Thymus (tissue), 11 donors: Measurements from ENCODE around the gene NAA40. TPM values are rescaled to one million over a fixed set of nuclear protein-coding genes. Genes with fewer than 3 reads are reported as not detected.
A peak's percentile ranks its signal among the peaks of the same experiment; 100 is the strongest.

Experiments used
- DNase-seq, 9 donors: peaks; one replicate each; pipeline ENCODE4 v3.0.0-alpha.2; 2013; ENCODE audit warnings: low spot score in 9 of 9, low read depth in 6 of 9, missing footprints in 1 of 9
- H3K27ac ChIP-seq, 2 donors: one replicate each; pipeline ENCODE4 v1.5.1; 2013; ENCODE audit warnings: control low read depth in 1 of 2, low read depth in 1 of 2, low read length in 1 of 2, mild to moderate bottlenecking in 1 of 2, moderate library complexity in 1 of 2
- H3K27me3 ChIP-seq, 2 donors: one replicate each; pipeline ENCODE4 v1.5.1; 2013; ENCODE audit warnings: low read length in 1 of 2; ENCODE audit not compliant: control insufficient read depth in 2 of 2, insufficient read depth in 1 of 2
- H3K36me3 ChIP-seq, 2 donors: one replicate each; pipeline ENCODE4 v1.5.1; 2013; ENCODE audit warnings: low read length in 1 of 2, mild to moderate bottlenecking in 1 of 2, moderate library complexity in 1 of 2; ENCODE audit not compliant: control insufficient read depth in 2 of 2, insufficient read depth in 2 of 2
- H3K4me1 ChIP-seq, 2 donors: one replicate each; pipeline ENCODE4 v1.5.1; 2013; ENCODE audit warnings: low read length in 2 of 2; ENCODE audit not compliant: control insufficient read depth in 2 of 2, insufficient read depth in 2 of 2
- H3K4me3 ChIP-seq, 2 donors: one replicate each; pipeline ENCODE4 v1.5.1; 2013; ENCODE audit warnings: low read length in 2 of 2, control low read depth in 1 of 2, mild to moderate bottlenecking in 1 of 2
- H3K9me3 ChIP-seq, 2 donors: one replicate each; pipeline ENCODE4 v1.5.1; 2013; ENCODE audit warnings: low read length in 1 of 2, mild to moderate bottlenecking in 1 of 2; ENCODE audit not compliant: control insufficient read depth in 2 of 2, insufficient read depth in 1 of 2
- WGBS: extraction: QIAGEN DNeasy Blood & Tissue Kit; methylation state at CpG from one replicate; pipeline ENCODE4 v1.1.7; 2013; 5-methylcytosine and 5-hydroxymethylcytosine counted together
- polyA plus RNA-seq: library from polyadenylated mRNA; stranded (reverse); fragments of 200-250 nt; gene quantifications from one replicate; pipeline ENCODE4 v1.2.3, GENCODE V29; 2013
- total RNA-seq: library from RNA; stranded (reverse); fragments of 120-200 nt; gene quantifications from one replicate; pipeline ENCODE4 v1.2.4, GENCODE V29; 2013
- donor health status: healthy.

NAA40 gene
- total and polyA plus RNA-seq, 2 donors: 9.1 to 18.4 TPM

- H3K4me3 ChIP-seq: peak within 1 kb of the TSS; percentile 81 to 97
- peak; percentile 66 to 91 (median 73) for DNase-seq
- no peaks in the 10 kb centered on the region for H3K27me3 ChIP-seq
- H3K4me1 ChIP-seq: peaks cover 11 to 27% of the 10 kb centered on the region in 2 donors
- no peaks in the 10 kb centered on the region for H3K9me3 ChIP-seq
- H3K27ac ChIP-seq: peak within 1 kb of the TSS; percentile 69 to 87
- H3K36me3 ChIP-seq: peaks cover 22 to 28% of the 10 kb centered on the region in 2 donors
- WGBS: under 1% methylated on average over 63 of the region's 63 CpGs
Measured at GRCh38 chr11:63986156-63986931, 47.5 kb downstream of the NAA40 start, which contains the start of gene OTUB1. TSS of gene OTUB1 (plus strand) at chr11:63986438. CDS start at chr11:63986457, 19 bp downstream.

DNA sequence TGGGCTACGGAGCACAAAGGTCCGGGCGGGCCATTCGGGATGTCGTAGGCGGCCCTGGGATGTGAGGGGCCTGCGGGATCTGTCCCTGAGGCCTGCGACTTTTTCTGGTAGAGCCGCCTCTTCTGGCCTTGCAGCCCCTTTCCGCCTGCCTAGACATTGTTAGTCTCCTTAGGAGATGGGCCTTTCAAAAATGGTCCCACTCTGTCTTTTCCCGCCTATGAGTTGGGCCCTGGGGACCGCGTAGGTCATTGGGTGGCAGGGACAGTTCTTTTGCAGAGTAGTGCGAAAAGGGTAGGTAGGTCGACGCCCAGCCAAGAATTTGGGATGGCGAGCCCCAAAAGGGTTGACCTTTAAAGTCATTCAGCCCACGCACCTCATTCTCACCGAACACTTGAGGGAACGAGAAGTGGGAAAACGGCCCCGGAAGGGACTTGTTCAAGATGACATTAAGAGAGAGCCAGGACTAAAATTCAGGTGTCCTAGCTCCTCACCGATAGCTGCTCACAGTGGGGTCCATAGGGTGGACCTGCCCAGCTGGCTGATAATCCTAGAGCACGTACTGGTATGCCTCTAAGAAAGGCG is 48.2 kb downstream of the NAA40 start:
- H3K9me3 ChIP-seq: no peaks in the 10 kb centered on the region
- H3K4me3 ChIP-seq: peak overlapping the region; percentile 81 to 97
- WGBS: 58% methylated on average over 25 of the region's 25 CpGs
- peaks cover 11 to 27% of the 10 kb centered on the region in 2 donors for H3K4me1 ChIP-seq
- H3K27ac ChIP-seq: peak overlapping the region in 1 of 2 donors; percentile 17
- no peaks in the 10 kb centered on the region for H3K27me3 ChIP-seq
- no peak for DNase-seq
- H3K36me3 ChIP-seq: peaks cover 26 to 32% of the 10 kb centered on the region in 2 donors

DNA sequence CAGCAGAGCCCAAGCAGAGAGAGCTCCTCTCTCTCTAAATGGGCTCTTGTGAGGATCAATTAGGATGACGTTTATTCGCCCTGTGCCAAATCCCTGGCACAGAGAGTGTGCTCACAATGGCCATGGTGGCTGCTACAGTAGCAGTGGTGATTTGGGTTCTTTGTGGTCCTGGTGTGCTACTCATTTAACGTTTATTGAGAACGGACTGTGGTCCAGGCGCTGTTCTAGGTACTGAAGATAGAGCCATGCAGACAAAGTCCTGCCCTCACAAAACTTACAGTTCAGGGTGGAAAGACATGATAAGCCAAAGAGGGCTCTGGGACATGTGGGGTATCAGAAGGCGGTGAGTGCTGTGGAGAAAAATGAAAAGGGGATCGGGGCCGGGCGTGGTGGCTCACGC is 52.8 kb downstream of the NAA40 start:
- no peak overlapping the region for H3K27ac ChIP-seq
- H3K4me3 ChIP-seq: no peak overlapping the region
- peaks cover 57 to 64% of the 10 kb centered on the region in 2 donors for H3K36me3 ChIP-seq
- WGBS: 98% methylated on average over 10 of the region's 10 CpGs
- H3K27me3 ChIP-seq: no peaks in the 10 kb centered on the region
- H3K9me3 ChIP-seq: no peaks in the 10 kb centered on the region
- no peak for DNase-seq
- peaks cover 7 to 11% of the 10 kb centered on the region in 2 donors for H3K4me1 ChIP-seq

- no peaks in the 10 kb centered on the region for H3K27me3 ChIP-seq
- no peak overlapping the region for H3K27ac ChIP-seq
- DNase-seq: no peak
- H3K4me3 ChIP-seq: no peak overlapping the region
- peaks cover 0 to 2% of the 10 kb centered on the region in 2 donors for H3K4me1 ChIP-seq
- peaks cover 73 to 76% of the 10 kb centered on the region in 2 donors for H3K36me3 ChIP-seq
- WGBS: 98% methylated on average over 5 of the region's 5 CpGs
- H3K9me3 ChIP-seq: no peaks in the 10 kb centered on the region
Measured at GRCh38 chr11:63993100-63993499, 54.3 kb downstream of the NAA40 start.

DNA sequence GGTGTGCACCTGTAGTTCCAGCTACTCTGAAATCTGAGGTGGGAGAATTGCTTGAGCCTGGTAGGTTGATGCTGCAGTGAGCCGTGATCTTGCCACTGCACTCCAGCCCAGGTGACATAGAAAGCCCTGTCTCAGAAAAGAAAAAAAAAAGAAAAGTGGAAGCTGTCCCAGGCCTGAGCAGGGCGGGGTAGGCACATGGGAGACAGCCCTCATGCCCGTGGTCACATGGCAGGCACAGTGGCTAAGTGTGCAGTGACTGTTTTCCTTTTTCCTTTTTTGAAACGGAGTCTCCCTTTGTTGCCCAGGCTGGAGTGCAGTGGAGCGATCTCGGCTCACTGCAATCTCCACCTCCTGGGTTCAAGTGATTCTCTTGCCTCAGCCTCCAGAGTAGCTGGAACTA is 55.2 kb downstream of the NAA40 start:
- no peak overlapping the region for H3K27ac ChIP-seq
- DNase-seq: no peak
- H3K4me1 ChIP-seq: no peaks in the 10 kb centered on the region
- 97% methylated on average over 6 of the region's 6 CpGs for WGBS
- H3K4me3 ChIP-seq: no peak overlapping the region
- H3K9me3 ChIP-seq: no peaks in the 10 kb centered on the region
- H3K36me3 ChIP-seq: peaks cover 71 to 73% of the 10 kb centered on the region in 2 donors
- H3K27me3 ChIP-seq: peaks cover under 1 to 5% of the 10 kb centered on the region in 2 donors

- peaks cover 53 to 59% of the 10 kb centered on the region in 2 donors for H3K36me3 ChIP-seq
- 97% methylated on average over 18 of the region's 18 CpGs for WGBS
- DNase-seq: no peak
Measured at GRCh38 chr11:63996512-63996911, 57.7 kb downstream of the NAA40 start.

GRCh38 chr11:63997104-63997700 is 58.4 kb downstream of the NAA40 start:
- no peaks in the 10 kb centered on the region for H3K9me3 ChIP-seq
- no peak overlapping the region for H3K4me3 ChIP-seq
- 96% methylated on average over 27 of the region's 27 CpGs for WGBS
- H3K4me1 ChIP-seq: peaks cover 6 to 22% of the 10 kb centered on the region in 2 donors
- H3K27ac ChIP-seq: no peak overlapping the region
- DNase-seq: no peak
- H3K36me3 ChIP-seq: peaks cover 50 to 55% of the 10 kb centered on the region in 2 donors
- H3K27me3 ChIP-seq: peaks cover 26 to 35% of the 10 kb centered on the region in 2 donors

More at GRCh38 chr11:63996512-63996911, 57.7 kb downstream of the NAA40 start:
- H3K9me3 ChIP-seq: no peaks in the 10 kb centered on the region
- H3K4me1 ChIP-seq: peaks cover 6 to 16% of the 10 kb centered on the region in 2 donors
- H3K27me3 ChIP-seq: peaks cover 22 to 28% of the 10 kb centered on the region in 2 donors
- H3K4me3 ChIP-seq: no peak overlapping the region
- no peak overlapping the region for H3K27ac ChIP-seq

DNA sequence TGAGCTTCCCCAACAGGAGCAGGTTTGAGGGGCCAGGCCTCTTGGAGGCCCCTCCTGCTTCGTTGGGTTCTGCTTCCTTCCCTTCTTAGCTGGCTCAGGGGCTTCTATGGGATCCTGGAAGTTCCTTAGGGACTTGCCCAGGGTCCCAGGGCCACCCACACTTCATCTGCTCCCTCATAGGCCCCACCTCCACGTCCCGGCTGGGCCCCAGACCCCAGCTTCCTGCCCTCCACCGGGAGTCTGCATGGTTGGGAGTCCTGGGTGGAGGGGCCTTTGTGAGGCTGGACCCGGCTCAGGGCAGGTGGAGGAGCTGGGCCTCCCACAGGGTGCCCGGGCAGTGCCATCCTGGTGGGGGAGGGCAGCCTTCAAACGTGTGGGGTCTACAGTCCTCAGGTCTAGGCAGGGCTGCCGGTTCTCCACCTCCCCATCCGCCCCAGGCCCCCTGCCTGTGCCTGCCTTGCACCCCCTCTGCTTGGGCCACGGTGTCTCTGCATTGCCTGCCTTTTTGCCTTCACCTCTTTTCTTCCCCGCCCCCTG is 59.1 kb downstream of the NAA40 start:
- no peak overlapping the region for H3K4me3 ChIP-seq
- DNase-seq: no peak
- WGBS: 93% methylated on average over 11 of the region's 11 CpGs
- no peak overlapping the region for H3K27ac ChIP-seq
- peaks cover 26 to 41% of the 10 kb centered on the region in 2 donors for H3K27me3 ChIP-seq
- H3K9me3 ChIP-seq: no peaks in the 10 kb centered on the region
- H3K4me1 ChIP-seq: peaks cover 6 to 23% of the 10 kb centered on the region in 2 donors
- H3K36me3 ChIP-seq: peaks cover 48 to 54% of the 10 kb centered on the region in 2 donors
